GM12873 (cell line): ENCODE results near the gene RAB1B.

Source experiments
- CTCF ChIP-seq: IDR thresholded peaks from 2 replicates; pipeline ENCODE4 v1.5.1; 2012; ENCODE audit warnings: low read depth, mild to moderate bottlenecking, moderate library complexity, low read length, control low read depth; ENCODE audit not compliant: insufficient read depth; ENCODE audit errors: missing control alignments

Gene RAB1B

GRCh38 chr11:66268244-66268951 lies at the start of gene RAB1B:
TSS of gene RAB1B (plus strand) at chr11:66268639. CDS start at chr11:66268680, 41 bp downstream.
- no peak for TF ChIP-seq CTCF

GRCh38 chr11:66218846-66219620 lies 49.4 kb upstream of the RAB1B start:
- TF ChIP-seq CTCF, result no peak

GRCh38 chr11:66219846-66220565 lies 48.4 kb upstream of the RAB1B start:
- no peak for TF ChIP-seq CTCF

- no peak for TF ChIP-seq CTCF
These were observed 47.9 kb upstream of the RAB1B start for GRCh38 chr11:66220566-66220935.

- TF ChIP-seq CTCF, result no peak
These were observed 47.4 kb upstream of the RAB1B start for GRCh38 chr11:66221012-66221411.

- TF ChIP-seq CTCF, result no peak
These were observed 46.7 kb upstream of the RAB1B start for GRCh38 chr11:66221726-66222236.

- peak; percentile 100 for TF ChIP-seq CTCF
These were observed 45.9 kb upstream of the RAB1B start for GRCh38 chr11:66222358-66223149.
